Measurements from ENCODE around the gene NDRG2. TPM values are rescaled to one million over a fixed set of nuclear protein-coding genes. Genes with fewer than 3 reads are reported as not detected.

NDRG2 gene
- polyA plus RNA-seq, 3 donors from 2014 or later: 10.9 to 40.0 (median 19.9) TPM

GRCh38 chr14:21034707-21035106 lies 9.8 kb upstream of the NDRG2 start, which contains the start of gene RNASE13:
Gene RNASE13 (minus strand): TSS chr14:21034807. CDS start chr14:21034288, 519 bp downstream.
- no peak within 1 kb of the TSS for H3K27ac Mint-ChIP-seq
- H3K9me3 Mint-ChIP-seq: no peaks in the 10 kb centered on the region
- H3K36me3 Mint-ChIP-seq: no peaks in the 10 kb centered on the region
- H3K4me3 Mint-ChIP-seq: no peak within 1 kb of the TSS
- H3K27me3 Mint-ChIP-seq (ENCODE audit: low read depth in 3 of 3): peaks cover 1 to 4% (median 2%) of the 10 kb centered on the region in 3 donors
- no peaks in the 10 kb centered on the region for H3K4me1 Mint-ChIP-seq
- DNase-seq: no peak

GRCh38 chr14:21033133-21033698 lies 8.4 kb upstream of the NDRG2 start:
- Mint-ChIP-seq H3K4me3 (no peak overlapping the region), H3K27me3 (ENCODE audit: low read depth in 3 of 3) (peaks cover 1 to 4% (median 2%) of the 10 kb centered on the region in 3 donors), H3K36me3 (no peaks in the 10 kb centered on the region), H3K4me1 (no peaks in the 10 kb centered on the region), H3K27ac (no peak overlapping the region), H3K9me3 (no peaks in the 10 kb centered on the region)
- no peak for DNase-seq

- Mint-ChIP-seq H3K4me3 (no peak overlapping the region), H3K27me3 (ENCODE audit: low read depth in 3 of 3) (peaks cover 1 to 4% (median 2%) of the 10 kb centered on the region in 3 donors), H3K36me3 (no peaks in the 10 kb centered on the region), H3K27ac (no peak overlapping the region), H3K4me1 (no peaks in the 10 kb centered on the region), H3K9me3 (no peaks in the 10 kb centered on the region)
- no peak for DNase-seq
Observed at GRCh38 chr14:21032326-21033132, 7.7 kb upstream of the NDRG2 start.

GRCh38 chr14:21030531-21030930 lies 5.7 kb upstream of the NDRG2 start:
- H3K27ac Mint-ChIP-seq: no peak overlapping the region
- H3K27me3 Mint-ChIP-seq (ENCODE audit: low read depth in 3 of 3): peaks cover 1 to 3% (median 2%) of the 10 kb centered on the region in 3 donors
- no peaks in the 10 kb centered on the region for H3K36me3 Mint-ChIP-seq
- no peak for DNase-seq
- H3K9me3 Mint-ChIP-seq: no peaks in the 10 kb centered on the region
- no peak overlapping the region for H3K4me3 Mint-ChIP-seq
- no peaks in the 10 kb centered on the region for H3K4me1 Mint-ChIP-seq

GRCh38 chr14:21029917-21030316 lies 5.1 kb upstream of the NDRG2 start, which contains the start of gene TPPP2:
Gene TPPP2 (plus strand): TSS chr14:21030217. CDS start chr14:21030582, 365 bp downstream.
- no peaks in the 10 kb centered on the region for H3K4me1 Mint-ChIP-seq
- H3K27ac Mint-ChIP-seq: no peak within 1 kb of the TSS

GRCh38 chr14:21026988-21027315 lies 2.1 kb upstream of the NDRG2 start:
- Mint-ChIP-seq H3K27me3 (ENCODE audit: low read depth in 3 of 3) (peaks cover 2 to 11% (median 6%) of the 10 kb centered on the region in 3 donors), H3K4me1 (peaks cover 11 to 20% of the 10 kb centered on the region in 2 donors), H3K9me3 (no peaks in the 10 kb centered on the region), H3K36me3 (peaks cover 0 to 5% (median 0%) of the 10 kb centered on the region in 3 donors), H3K27ac (peak overlapping the region in 1 of 6 donors; percentile 38), H3K4me3 (peak overlapping the region; percentile 18 to 60 (median 40))
- DNase-seq: no peak

More at GRCh38 chr14:21029917-21030316, 5.1 kb upstream of the NDRG2 start, which contains the start of gene TPPP2:
- DNase-seq: no peak
- Mint-ChIP-seq H3K36me3 (no peaks in the 10 kb centered on the region), H3K27me3 (ENCODE audit: low read depth in 3 of 3) (peaks cover 1 to 3% (median 2%) of the 10 kb centered on the region in 3 donors), H3K9me3 (no peaks in the 10 kb centered on the region), H3K4me3 (no peak within 1 kb of the TSS)

GRCh38 chr14:21026274-21026987 lies 1.6 kb upstream of the NDRG2 start:
- Mint-ChIP-seq H3K9me3 (no peaks in the 10 kb centered on the region), H3K4me1 (peaks cover 11 to 20% of the 10 kb centered on the region in 2 donors), H3K36me3 (peaks cover 0 to 10% (median 2%) of the 10 kb centered on the region in 3 donors), H3K27ac (peak overlapping the region in 2 of 6 donors; percentile 18 to 38), H3K4me3 (peak overlapping the region; percentile 47 to 89 (median 62)), H3K27me3 (ENCODE audit: low read depth in 3 of 3) (peaks cover 4 to 11% (median 6%) of the 10 kb centered on the region in 3 donors)
- no peak for DNase-seq

GRCh38 chr14:21025371-21026273 lies 761 bp upstream of the NDRG2 start:
- no peak for DNase-seq
- Mint-ChIP-seq H3K9me3 (no peaks in the 10 kb centered on the region), H3K4me3 (peak overlapping the region; percentile 83 to 93 (median 87)), H3K27me3 (ENCODE audit: low read depth in 3 of 3) (peaks cover 4 to 11% (median 6%) of the 10 kb centered on the region in 3 donors), H3K4me1 (peaks cover 11 to 20% of the 10 kb centered on the region in 2 donors), H3K36me3 (peaks cover 0 to 12% (median 4%) of the 10 kb centered on the region in 3 donors), H3K27ac (peak overlapping the region in 2 of 6 donors; percentile 19 to 33)

- peaks cover 6 to 11% (median 6%) of the 10 kb centered on the region in 3 donors for H3K27me3 Mint-ChIP-seq (ENCODE audit: low read depth in 3 of 3)
- H3K36me3 Mint-ChIP-seq: peaks cover 4 to 18% (median 7%) of the 10 kb centered on the region in 3 donors
- H3K4me3 Mint-ChIP-seq: peak overlapping the region; percentile 83 to 93 (median 87)
- H3K9me3 Mint-ChIP-seq: no peaks in the 10 kb centered on the region
- DNase-seq: peak in 2 of 3 donors; percentile 8 to 13
- H3K4me1 Mint-ChIP-seq: peaks cover 11 to 20% of the 10 kb centered on the region in 2 donors
- H3K27ac Mint-ChIP-seq: peak overlapping the region in 4 of 6 donors; percentile 38 to 59 (median 54)
Observed at GRCh38 chr14:21023817-21024584, 860 bp downstream of the NDRG2 start.

GRCh38 chr14:21023174-21023573 lies 1.7 kb downstream of the NDRG2 start:
- Mint-ChIP-seq H3K27ac (peak overlapping the region in 1 of 6 donors; percentile 29), H3K9me3 (no peaks in the 10 kb centered on the region)
- DNase-seq: no peak

GRCh38 chr14:21022686-21023085 lies 2.2 kb downstream of the NDRG2 start:
- Mint-ChIP-seq H3K4me1 (peaks cover 11 to 20% of the 10 kb centered on the region in 2 donors), H3K9me3 (no peaks in the 10 kb centered on the region), H3K27ac (peak overlapping the region in 1 of 6 donors; percentile 29), H3K36me3 (peaks cover 5 to 18% (median 7%) of the 10 kb centered on the region in 3 donors), H3K27me3 (ENCODE audit: low read depth in 3 of 3) (peaks cover 6 to 11% (median 6%) of the 10 kb centered on the region in 3 donors), H3K4me3 (peak overlapping the region; percentile 13 to 60 (median 53))
- no peak for DNase-seq

More at GRCh38 chr14:21023174-21023573, 1.7 kb downstream of the NDRG2 start:
- peaks cover 4 to 18% (median 7%) of the 10 kb centered on the region in 3 donors for H3K36me3 Mint-ChIP-seq
- H3K4me1 Mint-ChIP-seq: peaks cover 11 to 20% of the 10 kb centered on the region in 2 donors
- peak overlapping the region; percentile 13 to 89 (median 83) for H3K4me3 Mint-ChIP-seq
- H3K27me3 Mint-ChIP-seq (ENCODE audit: low read depth in 3 of 3): peaks cover 6 to 11% (median 6%) of the 10 kb centered on the region in 3 donors

- H3K9me3 Mint-ChIP-seq: no peaks in the 10 kb centered on the region
- H3K4me1 Mint-ChIP-seq: peaks cover 11 to 20% of the 10 kb centered on the region in 2 donors
- no peak overlapping the region for H3K4me3 Mint-ChIP-seq
- no peak for DNase-seq
- peaks cover 7 to 18% (median 8%) of the 10 kb centered on the region in 3 donors for H3K36me3 Mint-ChIP-seq
- peaks cover 7 to 11% (median 8%) of the 10 kb centered on the region in 3 donors for H3K27me3 Mint-ChIP-seq (ENCODE audit: low read depth in 3 of 3)
- no peak overlapping the region for H3K27ac Mint-ChIP-seq
Observed at GRCh38 chr14:21020977-21021545, 3.8 kb downstream of the NDRG2 start.
